HG03378 (cell line): ENCODE measurements around the gene SERPINA10.
"Not testable (repeated sequence)": the region's sequence is repeated elsewhere in the genome, so short reads cannot be mapped to it uniquely, and the experiment has no call there.

Experiments
- ATAC-seq: cut with Tn5 transposase; IDR thresholded peaks from one replicate; pipeline ENCODE4 v1.9.1; 2021; ENCODE audit warnings: mild to moderate bottlenecking, moderate library complexity; ENCODE audit not compliant: unreplicated experiment

Gene SERPINA10

GRCh38 chr14:94285158-94285557 is 7.9 kb downstream of the SERPINA10 start:
- ATAC-seq: no peak

- no peak for ATAC-seq
Measured at GRCh38 chr14:94284221-94284620, 8.8 kb downstream of the SERPINA10 start.

GRCh38 chr14:94282991-94283723 is 9.9 kb downstream of the SERPINA10 start:
- no peak for ATAC-seq

DNA sequence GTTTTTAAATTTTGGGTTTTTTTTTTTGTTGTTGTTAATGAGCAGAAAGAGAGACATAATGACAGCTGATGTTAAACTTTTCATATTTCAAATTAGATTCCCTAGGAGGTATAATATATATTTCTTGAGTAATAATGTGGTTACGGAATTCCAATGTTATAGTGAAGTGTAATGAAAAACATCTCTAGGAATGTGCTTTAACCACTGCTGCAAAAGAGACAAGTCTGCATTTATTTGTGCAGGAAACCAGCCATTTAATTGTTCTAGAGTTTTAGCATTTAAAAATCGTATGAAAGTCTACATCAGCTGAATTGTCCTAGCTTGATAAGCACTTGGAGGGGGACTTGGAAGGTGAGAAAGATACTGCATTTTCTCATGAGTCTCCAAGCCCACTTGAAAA is 14.3 kb downstream of the SERPINA10 start:
- ATAC-seq: no peak

GRCh38 chr14:94276898-94277561 is 16.0 kb downstream of the SERPINA10 start:
- ATAC-seq: not testable (repeated sequence)

- no peak for ATAC-seq
Measured at GRCh38 chr14:94269156-94269555, 23.9 kb downstream of the SERPINA10 start.

GRCh38 chr14:94268582-94268981 is 24.5 kb downstream of the SERPINA10 start:
- ATAC-seq: not testable (repeated sequence)

- no peak for ATAC-seq
Measured at GRCh38 chr14:94267352-94267751, 25.7 kb downstream of the SERPINA10 start.

GRCh38 chr14:94264195-94264594 is 28.9 kb downstream of the SERPINA10 start:
- ATAC-seq: not testable (repeated sequence)

DNA sequence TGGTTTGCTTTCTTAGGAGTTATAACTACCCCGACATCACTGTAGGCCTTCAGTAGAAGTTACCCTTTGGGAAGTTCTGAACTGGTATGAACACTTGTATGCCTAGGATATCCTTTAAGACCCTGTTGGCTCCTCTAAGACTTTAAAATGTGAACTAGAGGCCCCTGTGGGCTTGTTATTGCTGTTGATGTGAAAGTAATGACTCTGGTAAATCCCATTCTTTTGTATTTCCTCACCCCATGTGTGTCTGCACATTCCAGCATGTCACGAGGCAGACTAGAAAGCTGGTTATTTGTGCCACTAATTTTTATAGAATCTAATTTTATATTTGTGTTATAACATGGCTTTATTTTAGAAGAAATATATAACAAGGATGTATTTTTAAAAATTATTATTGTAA is 48.9 kb downstream of the SERPINA10 start:
- ATAC-seq: no peak

DNA sequence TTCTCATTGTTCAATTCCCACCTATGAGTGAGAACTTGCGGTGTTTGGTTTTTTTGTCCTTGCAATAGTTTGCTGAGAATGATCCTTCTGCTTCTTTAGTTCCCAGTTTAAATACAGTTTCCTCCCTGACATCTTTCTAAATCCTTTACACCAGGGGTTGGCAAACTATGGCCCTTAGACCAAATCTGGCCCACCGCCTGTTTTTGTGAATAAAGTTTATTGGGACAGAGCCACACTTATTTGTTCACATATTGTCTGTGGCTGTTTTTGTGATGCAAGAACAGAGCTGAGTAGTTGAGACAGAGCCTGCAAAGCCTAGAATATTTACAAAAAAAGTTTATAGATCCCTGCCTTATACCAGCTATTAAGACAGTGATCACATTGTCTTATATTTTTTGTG is 53.7 kb downstream of the SERPINA10 start:
- ATAC-seq: no peak

GRCh38 chr14:94237983-94238382 is 55.1 kb downstream of the SERPINA10 start:
- no peak for ATAC-seq

- ATAC-seq: no peak
Measured at GRCh38 chr14:94237046-94237445, 56.0 kb downstream of the SERPINA10 start.
